SK-N-MC (cell line): ENCODE measurements around the gene RASA3.
"Not testable (repeated sequence)": the region's sequence is repeated elsewhere in the genome, so short reads cannot be mapped to it uniquely, and the experiment has no call there.

ENCODE experiments used
- EZH2 ChIP-seq: fragments of 200-600 bp; sonication (generic); IDR thresholded peaks from one replicate; pipeline ENCODE4 v1.6.1; 2017; ENCODE audit warnings: antibody characterized with exemption
- POLR2AphosphoS5 ChIP-seq: IDR thresholded peaks from 2 replicates; pipeline ENCODE4 v1.6.1; 2012; ENCODE audit warnings: mild to moderate bottlenecking, low read depth, low read length, borderline replicate concordance

DNA sequence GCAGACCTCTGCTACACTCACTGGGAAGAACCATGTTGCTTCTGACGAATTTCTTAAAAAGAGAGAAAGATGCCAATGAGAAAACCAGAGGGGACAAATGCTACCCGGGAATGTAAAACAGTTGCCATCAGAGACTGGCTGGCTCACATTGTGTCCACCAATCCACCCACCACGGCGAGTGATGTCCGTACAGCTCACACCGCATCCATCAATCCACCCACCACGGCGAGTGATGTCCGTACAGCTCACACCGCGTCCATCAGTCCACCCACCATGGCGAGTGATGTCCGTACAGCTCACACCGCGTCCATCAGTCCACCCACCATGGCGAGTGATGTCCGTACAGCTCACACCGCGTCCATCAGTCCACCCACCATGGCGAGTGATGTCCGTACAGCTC, 19.0 kb downstream of the RASA3 start:
- TF ChIP-seq POLR2AphosphoS5, EZH2: not testable (repeated sequence)
